ENCODE results near the gene MPLKIP. TPM values are rescaled to one million over a fixed set of nuclear protein-coding genes. Genes with fewer than 3 reads are reported as not detected.
A peak's percentile ranks its signal among the peaks of the same experiment; 100 is the strongest.
"Not testable (repeated sequence)": the region's sequence is repeated elsewhere in the genome, so short reads cannot be mapped to it uniquely, and the experiment has no call there.

The MPLKIP gene
- total RNA-seq, 1 experiment from 2014 or later, result 30.7 TPM

- H3K9me2 ChIP-seq (replicated peaks; ENCODE audit: insufficient read depth, low read length); H3K4me1 ChIP-seq (ENCODE audit: low read length); H3K4me3 ChIP-seq (ENCODE audit: low read length); H3K36me3 ChIP-seq (ENCODE audit: insufficient read depth, low read length); H4K20me1 ChIP-seq (ENCODE audit: insufficient read depth, low read depth, low read length); H3K4me2 ChIP-seq (ENCODE audit: low read depth, low read length, poor library complexity, severe bottlenecking); H3K79me2 ChIP-seq (ENCODE audit: low read length); H3K9ac ChIP-seq (ENCODE audit: low read length); H2AFZ ChIP-seq (ENCODE audit: low read length); H3K27me3 ChIP-seq (ENCODE audit: low read length); H3K27ac ChIP-seq (ENCODE audit: low read length); DNase-seq; H3K9me3 ChIP-seq (ENCODE audit: low read length): not testable (repeated sequence)
These were observed 7.5 kb upstream of the MPLKIP start for GRCh38 chr7:40141916-40142315.

- not testable (repeated sequence) for H4K20me1 ChIP-seq (ENCODE audit: insufficient read depth, low read depth, low read length); H3K9me2 ChIP-seq (replicated peaks; ENCODE audit: insufficient read depth, low read length); H3K9ac ChIP-seq (ENCODE audit: low read length); H3K4me2 ChIP-seq (ENCODE audit: low read depth, low read length, poor library complexity, severe bottlenecking); H3K79me2 ChIP-seq (ENCODE audit: low read length); H3K4me1 ChIP-seq (ENCODE audit: low read length); H3K4me3 ChIP-seq (ENCODE audit: low read length); H3K27ac ChIP-seq (ENCODE audit: low read length); H3K36me3 ChIP-seq (ENCODE audit: insufficient read depth, low read length); DNase-seq; H3K9me3 ChIP-seq (ENCODE audit: low read length); H2AFZ ChIP-seq (ENCODE audit: low read length); H3K27me3 ChIP-seq (ENCODE audit: low read length)
These were observed 5.5 kb upstream of the MPLKIP start for GRCh38 chr7:40139891-40140290.

- no peak overlapping the region for H3K4me3 ChIP-seq (ENCODE audit: low read length)
- no peak overlapping the region for H2AFZ ChIP-seq (ENCODE audit: low read length)
- no peak for DNase-seq
- no peaks in the 10 kb centered on the region for H3K36me3 ChIP-seq (ENCODE audit: insufficient read depth, low read length)
- peaks cover 4% of the 10 kb centered on the region for H3K79me2 ChIP-seq (ENCODE audit: low read length)
- H3K4me2 ChIP-seq (ENCODE audit: low read depth, low read length, poor library complexity, severe bottlenecking), result no peak overlapping the region
- H3K9me2 ChIP-seq (replicated peaks; ENCODE audit: insufficient read depth, low read length), result no peaks in the 10 kb centered on the region
- H3K27ac ChIP-seq (ENCODE audit: low read length), result no peak overlapping the region
- H4K20me1 ChIP-seq (ENCODE audit: insufficient read depth, low read depth, low read length), result no peaks in the 10 kb centered on the region
- peaks cover 4% of the 10 kb centered on the region for H3K4me1 ChIP-seq (ENCODE audit: low read length)
- no peaks in the 10 kb centered on the region for H3K9me3 ChIP-seq (ENCODE audit: low read length)
- H3K27me3 ChIP-seq (ENCODE audit: low read length), result no peaks in the 10 kb centered on the region
- no peak overlapping the region for H3K9ac ChIP-seq (ENCODE audit: low read length)
These were observed 4.6 kb upstream of the MPLKIP start for GRCh38 chr7:40138973-40139372.

DNA sequence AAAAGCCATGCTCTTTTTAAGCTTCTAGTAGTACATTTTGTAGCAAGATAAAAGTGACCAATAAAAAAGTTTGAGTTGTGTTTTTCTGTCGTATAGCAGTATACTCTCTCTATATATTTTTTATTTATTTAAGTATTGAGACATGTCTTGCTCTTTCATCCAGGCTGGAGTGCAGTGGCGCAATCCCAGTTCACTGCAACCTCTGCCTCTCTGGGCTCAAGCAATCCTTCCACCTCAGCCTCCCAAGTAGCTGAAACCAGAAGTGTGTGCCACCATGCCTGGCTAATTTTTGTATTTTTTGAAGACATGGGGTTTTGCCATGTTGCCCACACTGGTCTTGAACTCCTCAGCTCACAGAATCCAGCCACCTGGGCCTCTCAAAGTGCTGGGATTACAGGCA, 3.1 kb upstream of the MPLKIP start:
- Histone ChIP-seq H3K27me3 (ENCODE audit: low read length) (no peaks in the 10 kb centered on the region), H3K4me3 (ENCODE audit: low read length) (no peak overlapping the region), H4K20me1 (ENCODE audit: insufficient read depth, low read depth, low read length) (no peaks in the 10 kb centered on the region), H3K4me1 (ENCODE audit: low read length) (peaks cover 13% of the 10 kb centered on the region), H3K27ac (ENCODE audit: low read length) (no peak overlapping the region), H3K9ac (ENCODE audit: low read length) (no peak overlapping the region), H3K36me3 (ENCODE audit: insufficient read depth, low read length) (no peaks in the 10 kb centered on the region), H2AFZ (ENCODE audit: low read length) (no peak overlapping the region), H3K9me3 (ENCODE audit: low read length) (no peaks in the 10 kb centered on the region), H3K4me2 (ENCODE audit: low read depth, low read length, poor library complexity, severe bottlenecking) (no peak overlapping the region), H3K9me2 (replicated peaks; ENCODE audit: insufficient read depth, low read length) (no peaks in the 10 kb centered on the region), H3K79me2 (ENCODE audit: low read length) (peaks cover 18% of the 10 kb centered on the region)
- DNase-seq, result no peak

- DNase-seq, result no peak
- H3K9ac ChIP-seq (ENCODE audit: low read length), result no peak overlapping the region
- H3K4me3 ChIP-seq (ENCODE audit: low read length), result peak overlapping the region; percentile 98; the same call in 1 of the 2 replicates
- peaks cover 9% of the 10 kb centered on the region; the same call in 1 of the 2 replicates for H3K36me3 ChIP-seq (ENCODE audit: insufficient read depth, low read length)
- H3K79me2 ChIP-seq (ENCODE audit: low read length), result peaks cover 41% of the 10 kb centered on the region
- peaks cover 18% of the 10 kb centered on the region for H3K4me1 ChIP-seq (ENCODE audit: low read length)
- H3K9me3 ChIP-seq (ENCODE audit: low read length), result no peaks in the 10 kb centered on the region
- H2AFZ ChIP-seq (ENCODE audit: low read length), result peak overlapping the region; percentile 100; the same call in 1 of the 2 replicates
- H4K20me1 ChIP-seq (ENCODE audit: insufficient read depth, low read depth, low read length), result no peaks in the 10 kb centered on the region
- H3K27me3 ChIP-seq (ENCODE audit: low read length), result no peaks in the 10 kb centered on the region
- no peaks in the 10 kb centered on the region for H3K9me2 ChIP-seq (replicated peaks; ENCODE audit: insufficient read depth, low read length)
- H3K27ac ChIP-seq (ENCODE audit: low read length), result no peak overlapping the region
- H3K4me2 ChIP-seq (ENCODE audit: low read depth, low read length, poor library complexity, severe bottlenecking), result peak overlapping the region; percentile 97
These were observed 842 bp upstream of the MPLKIP start for GRCh38 chr7:40135317-40135610.

DNA sequence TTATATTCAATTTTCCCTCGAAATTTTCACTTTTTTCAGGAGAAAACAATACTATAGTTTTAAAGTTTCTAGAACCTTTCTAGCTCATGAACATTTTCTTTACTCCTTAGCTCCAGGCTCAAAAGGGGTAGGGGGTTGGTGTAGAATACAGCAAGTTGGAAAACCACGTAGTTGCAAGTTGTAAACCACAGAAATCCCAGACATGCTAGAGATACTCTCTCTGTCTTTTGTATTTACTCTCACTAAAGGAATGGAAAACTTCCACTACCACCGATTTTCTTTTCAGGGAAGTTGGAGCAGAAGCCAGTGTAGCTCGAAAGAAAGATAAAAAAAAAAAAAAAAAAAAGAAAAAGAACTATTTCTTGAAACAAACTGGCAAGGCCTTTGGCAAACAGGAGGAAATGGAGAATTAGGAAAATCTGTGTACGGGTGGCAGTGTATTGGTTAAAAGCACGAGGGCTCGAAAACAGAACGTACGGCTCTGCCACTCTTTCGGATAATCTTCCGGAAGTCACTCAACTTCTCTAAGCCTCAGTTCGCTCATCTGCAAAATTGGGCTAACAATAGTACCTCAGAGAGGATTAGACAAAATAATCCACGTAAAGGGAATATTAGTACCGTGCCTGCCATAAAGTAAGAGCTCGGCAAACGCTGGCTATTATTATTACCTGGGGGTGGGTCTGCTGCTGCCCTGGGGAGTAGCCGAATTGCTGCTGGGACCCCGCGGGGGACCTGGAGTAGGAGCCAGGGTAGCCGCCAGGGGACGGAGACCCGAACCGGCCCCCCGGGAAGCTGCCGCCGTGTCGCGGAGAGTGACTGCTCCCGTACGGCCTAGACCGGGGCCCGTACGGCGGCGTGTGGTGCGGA, 628 bp downstream of the MPLKIP start:
- H3K27ac ChIP-seq (ENCODE audit: low read length), result peak overlapping the region; percentile 86
- no peaks in the 10 kb centered on the region for H3K9me2 ChIP-seq (replicated peaks; ENCODE audit: insufficient read depth, low read length)
- peaks cover 25% of the 10 kb centered on the region for H3K4me1 ChIP-seq (ENCODE audit: low read length)
- H3K4me2 ChIP-seq (ENCODE audit: low read depth, low read length, poor library complexity, severe bottlenecking), result peak overlapping the region; percentile 97
- peaks cover 55% of the 10 kb centered on the region for H3K79me2 ChIP-seq (ENCODE audit: low read length)
- no peaks in the 10 kb centered on the region for H3K27me3 ChIP-seq (ENCODE audit: low read length)
- peaks cover 16% of the 10 kb centered on the region; the same call in 1 of the 2 replicates for H3K36me3 ChIP-seq (ENCODE audit: insufficient read depth, low read length)
- H4K20me1 ChIP-seq (ENCODE audit: insufficient read depth, low read depth, low read length), result no peaks in the 10 kb centered on the region
- peak overlapping the region; percentile 97 for H3K9ac ChIP-seq (ENCODE audit: low read length)
- peak overlapping the region; percentile 100 for H2AFZ ChIP-seq (ENCODE audit: low read length)
- H3K9me3 ChIP-seq (ENCODE audit: low read length), result no peaks in the 10 kb centered on the region
- DNase-seq, result peak; percentile 80
- peak overlapping the region; percentile 98 for H3K4me3 ChIP-seq (ENCODE audit: low read length)

- Histone ChIP-seq H3K4me3 (ENCODE audit: low read length) (no peak overlapping the region), H3K4me1 (ENCODE audit: low read length) (no peaks in the 10 kb centered on the region), H3K9me3 (ENCODE audit: low read length) (no peaks in the 10 kb centered on the region), H3K36me3 (ENCODE audit: insufficient read depth, low read length) (no peaks in the 10 kb centered on the region), H3K9ac (ENCODE audit: low read length) (no peak overlapping the region), H3K9me2 (replicated peaks; ENCODE audit: insufficient read depth, low read length) (no peaks in the 10 kb centered on the region), H3K79me2 (ENCODE audit: low read length) (peaks cover 34% of the 10 kb centered on the region), H3K27me3 (ENCODE audit: low read length) (no peaks in the 10 kb centered on the region), H4K20me1 (ENCODE audit: insufficient read depth, low read depth, low read length) (no peaks in the 10 kb centered on the region), H3K4me2 (ENCODE audit: low read depth, low read length, poor library complexity, severe bottlenecking) (no peak overlapping the region), H3K27ac (ENCODE audit: low read length) (no peak overlapping the region), H2AFZ (ENCODE audit: low read length) (no peak overlapping the region)
- no peak for DNase-seq
These were observed 11.5 kb downstream of the MPLKIP start for GRCh38 chr7:40122940-40123254.

- H3K4me2 ChIP-seq (ENCODE audit: low read depth, low read length, poor library complexity, severe bottlenecking); H3K4me1 ChIP-seq (ENCODE audit: low read length); H3K9ac ChIP-seq (ENCODE audit: low read length); H3K9me2 ChIP-seq (replicated peaks; ENCODE audit: insufficient read depth, low read length); H3K9me3 ChIP-seq (ENCODE audit: low read length); H3K36me3 ChIP-seq (ENCODE audit: insufficient read depth, low read length); H2AFZ ChIP-seq (ENCODE audit: low read length); H4K20me1 ChIP-seq (ENCODE audit: insufficient read depth, low read depth, low read length); H3K27ac ChIP-seq (ENCODE audit: low read length); H3K4me3 ChIP-seq (ENCODE audit: low read length); DNase-seq; H3K27me3 ChIP-seq (ENCODE audit: low read length): not testable (repeated sequence)
- peaks cover 28% of the 10 kb centered on the region for H3K79me2 ChIP-seq (ENCODE audit: low read length)
These were observed 12.1 kb downstream of the MPLKIP start for GRCh38 chr7:40122100-40122939.
